Pons (tissue), 1 donor: ENCODE results near the gene MGAM2.

Source experiments
- DNase-seq: peaks from one replicate; pipeline ENCODE4 v3.0.0-alpha.2; 2016; ENCODE audit warnings: low spot score

MGAM2 gene

DNA sequence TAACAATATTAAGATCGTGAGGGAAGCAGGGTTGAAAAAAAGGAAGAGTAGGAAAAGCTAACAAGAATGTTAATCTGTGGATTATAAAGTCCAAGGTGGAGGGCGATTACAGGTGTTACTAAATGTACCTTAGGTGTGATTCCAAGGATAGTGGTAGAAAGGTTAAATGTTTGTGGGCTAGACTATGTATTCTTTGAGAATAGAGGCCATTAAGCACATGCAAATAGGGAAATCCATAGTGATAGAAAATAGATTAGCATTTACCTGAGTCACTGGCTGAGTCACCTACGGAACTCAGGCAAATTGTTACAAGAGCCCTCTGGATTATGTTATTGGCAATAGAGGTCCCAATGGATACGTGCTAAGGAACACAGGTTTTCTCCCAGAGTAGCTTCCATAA lies 9.0 kb downstream of the MGAM2 start:
- no peak for DNase-seq

DNA sequence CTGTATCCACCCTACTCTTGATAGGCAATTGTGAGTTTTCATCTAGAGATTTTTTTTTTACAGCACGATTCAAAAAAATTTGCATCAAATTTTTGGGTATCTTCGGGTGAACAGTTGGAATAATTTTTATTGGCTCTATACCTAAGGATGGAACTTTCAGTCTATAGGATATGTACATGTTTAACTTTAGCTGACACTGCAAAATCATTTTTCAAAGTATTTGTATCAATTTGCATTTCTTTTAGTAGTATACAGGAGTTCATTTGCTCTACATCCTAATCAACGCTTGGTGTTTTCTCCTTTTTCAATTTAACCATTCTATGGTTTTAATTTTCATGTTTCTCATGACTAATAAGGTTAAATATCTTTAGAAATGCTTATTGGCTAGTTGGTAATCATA lies 11.7 kb downstream of the MGAM2 start:
- no peak for DNase-seq

DNA sequence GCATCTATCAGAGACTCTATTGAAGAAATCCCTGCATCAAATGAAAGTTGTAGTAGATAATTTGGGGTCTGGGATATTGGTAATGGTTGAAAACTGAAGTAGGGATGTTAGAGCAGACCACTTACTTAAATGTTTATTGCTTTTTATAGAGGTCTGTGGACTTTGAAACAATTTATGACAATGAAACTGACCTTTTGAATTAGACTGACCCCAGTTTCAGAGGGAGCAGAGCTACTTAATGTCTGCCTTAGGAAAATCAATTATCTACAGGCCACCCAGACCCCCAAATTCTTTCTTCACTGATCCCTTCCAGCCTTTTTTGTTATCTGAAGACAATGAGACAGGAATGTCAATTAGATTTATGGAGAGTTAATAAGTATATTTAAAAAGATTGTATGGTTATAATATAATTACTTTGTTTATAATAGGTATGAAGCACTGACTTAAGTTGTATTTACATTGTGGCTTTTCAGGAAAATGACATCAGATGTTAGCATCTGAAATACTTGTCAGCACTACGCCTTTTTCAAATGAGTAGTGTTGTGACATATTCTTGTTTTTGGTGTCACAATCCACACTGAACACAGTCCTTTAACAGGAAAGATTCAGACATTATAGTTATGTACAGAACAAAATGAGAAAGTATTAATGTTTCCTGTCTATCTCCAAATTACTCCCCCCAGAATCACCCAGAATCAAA lies 13.9 kb downstream of the MGAM2 start:
- DNase-seq = no peak

DNA sequence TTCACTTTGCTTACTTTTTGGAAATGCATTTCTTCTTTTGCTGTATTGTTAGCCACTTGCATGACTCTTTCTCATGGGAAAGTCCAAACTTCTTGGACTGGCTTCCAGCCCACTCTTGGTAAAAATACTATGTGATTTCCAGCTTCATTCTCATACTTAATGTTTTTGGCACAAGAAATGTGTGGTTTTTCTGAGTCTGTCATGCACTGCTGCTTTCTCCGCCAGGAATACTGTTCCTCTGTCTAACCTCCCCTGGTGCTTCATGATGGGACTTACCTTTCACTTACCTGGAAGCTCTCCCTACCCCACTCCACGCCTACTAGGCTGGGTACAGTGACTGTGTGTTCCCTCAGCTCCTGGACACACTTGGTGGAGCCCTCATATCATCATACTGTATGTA lies 18.7 kb downstream of the MGAM2 start:
- no peak for DNase-seq

DNA sequence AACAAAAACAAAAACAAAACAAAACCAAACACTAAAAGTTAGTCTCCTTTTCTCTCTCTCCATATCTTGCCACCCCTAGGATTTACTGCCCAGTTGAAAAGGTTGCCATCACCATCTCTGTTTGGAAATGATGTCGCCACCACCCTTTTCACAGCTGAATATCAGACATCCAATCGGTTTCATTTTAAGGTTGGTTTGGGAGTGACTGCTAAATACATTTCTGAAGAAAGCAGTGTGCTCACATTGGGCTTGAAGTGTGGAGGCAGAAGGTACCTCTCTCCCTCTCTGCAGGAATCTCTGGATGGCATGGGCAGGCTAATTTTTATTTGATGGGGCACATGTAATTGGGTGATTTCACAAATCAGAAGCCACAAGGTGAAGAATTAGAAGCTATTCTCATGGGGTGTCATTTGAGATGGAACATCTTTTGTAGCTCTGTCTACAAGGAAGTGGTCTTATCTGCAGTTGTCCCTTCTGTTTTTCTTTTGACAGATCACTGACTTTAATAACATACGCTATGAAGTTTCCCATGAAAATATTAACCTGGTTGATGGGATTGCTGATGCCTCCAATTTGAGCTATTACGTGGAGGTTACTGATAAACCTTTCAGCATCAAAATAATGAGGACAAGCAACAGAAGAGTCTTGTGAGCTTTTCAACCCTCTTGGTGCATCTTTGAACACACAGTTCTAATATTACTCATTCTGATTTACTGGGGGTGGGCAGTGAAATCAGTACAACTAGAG lies 20.1 kb downstream of the MGAM2 start:
- DNase-seq = no peak

DNA sequence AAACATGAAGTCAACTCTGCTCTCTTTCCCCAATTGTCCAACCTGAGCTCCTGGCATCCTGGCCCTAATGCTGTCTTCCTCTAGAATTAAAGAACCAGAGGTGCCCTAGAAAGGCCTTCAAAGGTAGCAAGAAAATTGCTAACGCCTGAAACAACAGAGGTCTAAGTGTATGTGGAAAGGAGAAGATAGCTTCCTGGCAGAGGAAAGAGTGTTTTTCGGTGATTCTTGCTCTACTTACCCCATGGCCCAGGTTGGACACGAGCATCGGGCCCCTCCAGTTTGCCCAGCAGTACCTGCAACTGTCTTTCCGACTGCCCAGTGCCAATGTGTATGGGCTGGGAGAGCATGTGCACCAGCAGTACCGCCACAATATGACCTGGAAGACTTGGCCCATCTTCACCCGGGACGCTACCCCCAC lies 22.2 kb downstream of the MGAM2 start:
- DNase-seq = no peak

DNA sequence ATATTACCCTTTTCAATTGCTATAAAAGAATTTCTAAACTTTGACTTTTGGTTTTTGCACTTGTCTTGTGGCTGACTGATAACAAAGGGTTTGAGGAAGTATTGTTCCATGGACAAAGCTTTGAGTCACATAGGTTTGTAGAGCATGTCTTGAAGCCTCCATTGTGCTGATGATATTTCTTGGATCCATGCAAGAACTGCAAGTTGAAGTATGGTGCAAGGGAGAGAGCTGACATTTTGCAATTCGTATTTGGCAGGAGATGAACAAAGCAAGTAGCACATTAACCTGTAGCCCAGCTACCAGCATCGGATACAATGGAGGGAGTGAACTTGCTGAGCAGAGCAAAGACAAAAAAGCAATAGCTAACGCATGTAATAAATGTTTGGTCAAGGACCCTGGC lies 23.4 kb downstream of the MGAM2 start:
- no peak for DNase-seq

DNA sequence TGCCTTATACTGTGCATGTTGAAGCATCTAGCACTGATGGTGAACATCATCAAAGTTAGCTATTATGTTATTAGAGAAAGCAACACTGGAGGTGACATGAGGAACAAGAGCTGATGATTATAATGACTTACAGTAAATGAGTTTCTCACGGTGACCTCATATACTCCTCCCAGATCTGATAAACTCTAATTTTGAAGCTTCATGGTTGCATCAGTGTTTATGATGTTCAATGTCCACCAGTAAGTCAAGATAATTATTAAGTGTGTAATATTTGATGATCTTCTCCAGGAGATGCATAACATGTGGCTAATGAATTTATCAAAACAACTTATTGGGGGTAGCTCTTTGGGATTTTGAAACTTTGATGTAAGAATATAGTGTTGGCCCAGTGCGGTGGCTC lies 27.5 kb downstream of the MGAM2 start:
- no peak for DNase-seq

DNA sequence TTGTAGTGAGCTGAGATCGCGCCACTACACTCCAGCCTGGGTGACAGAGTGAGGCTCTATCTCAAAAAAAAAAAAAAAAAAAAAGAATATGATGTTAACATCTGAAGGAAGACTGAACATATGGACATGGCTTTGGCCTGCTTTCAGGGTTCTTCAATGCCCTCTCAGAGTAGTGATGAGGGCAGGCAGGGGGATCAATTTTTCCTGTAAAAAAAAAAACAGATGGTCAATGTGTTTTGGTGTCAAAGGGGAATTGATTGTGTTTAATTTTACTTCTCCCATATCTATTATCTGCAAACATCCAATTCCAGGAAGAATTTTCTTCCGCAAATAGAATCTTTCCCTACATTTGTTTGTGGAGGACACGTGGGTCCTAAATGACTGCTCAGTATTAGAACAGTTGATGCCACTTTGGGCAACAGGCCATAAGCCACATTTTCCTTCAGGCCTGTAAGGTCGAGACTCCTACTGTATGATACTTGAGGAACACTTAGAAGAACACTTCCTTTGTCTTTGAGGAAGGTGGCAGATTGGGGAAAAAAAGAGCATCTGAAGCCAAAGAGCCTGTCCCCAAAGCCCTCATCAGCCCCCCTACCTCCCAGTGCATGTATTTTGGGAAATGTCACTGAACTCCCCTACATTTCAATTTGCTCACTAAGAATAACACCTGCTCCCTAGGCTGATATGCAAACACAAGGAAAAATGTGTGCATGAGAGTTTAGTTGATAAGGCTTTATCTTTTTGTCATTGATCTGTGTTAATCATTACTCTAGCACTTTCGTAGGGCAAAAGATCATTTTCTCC lies 28.3 kb downstream of the MGAM2 start:
- no peak for DNase-seq

DNA sequence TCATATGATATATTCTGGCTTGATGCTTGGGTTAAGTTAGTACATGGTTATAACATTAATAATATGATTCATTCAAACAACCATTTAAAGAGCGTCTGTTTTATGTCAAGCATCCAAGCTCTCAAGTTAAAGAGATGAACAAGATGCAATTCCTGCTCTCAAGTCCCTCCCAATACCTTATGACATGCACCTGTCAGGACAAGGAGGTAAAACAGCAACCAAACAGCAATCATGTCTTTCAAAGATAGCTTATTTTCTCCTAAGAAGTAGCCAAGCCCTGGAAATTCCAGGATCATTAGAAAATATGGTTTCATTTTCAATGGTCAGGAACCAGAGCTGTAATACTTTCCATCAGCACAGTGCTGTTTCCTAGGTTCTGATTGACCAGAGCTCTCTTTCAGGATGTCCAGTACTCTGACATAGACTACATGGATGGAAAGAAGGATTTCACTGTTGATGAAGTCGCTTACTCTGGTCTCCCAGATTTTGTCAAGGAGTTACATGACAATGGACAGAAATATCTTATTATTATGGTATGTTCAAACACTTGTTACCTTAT lies 29.0 kb downstream of the MGAM2 start:
- DNase-seq = no peak

DNA sequence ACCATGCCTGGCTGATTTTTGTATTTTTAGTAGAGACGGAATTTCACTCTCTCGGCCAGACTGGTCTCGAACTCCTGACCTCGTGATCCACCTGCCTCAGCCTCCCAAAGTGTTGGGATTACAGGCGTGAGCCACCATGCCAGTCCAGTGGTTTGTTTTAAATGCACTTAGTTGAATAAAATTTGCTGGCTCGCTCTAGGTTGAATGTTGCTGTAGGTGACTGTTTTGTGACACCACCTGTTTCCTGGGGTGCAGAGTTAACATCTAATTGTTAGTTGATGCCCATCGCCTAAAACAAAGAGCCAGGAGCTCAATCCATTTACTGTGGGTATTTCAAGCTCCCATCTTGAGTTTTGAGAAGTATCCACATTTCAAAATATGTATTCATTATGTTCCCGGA lies 31.2 kb downstream of the MGAM2 start:
- no peak for DNase-seq

DNA sequence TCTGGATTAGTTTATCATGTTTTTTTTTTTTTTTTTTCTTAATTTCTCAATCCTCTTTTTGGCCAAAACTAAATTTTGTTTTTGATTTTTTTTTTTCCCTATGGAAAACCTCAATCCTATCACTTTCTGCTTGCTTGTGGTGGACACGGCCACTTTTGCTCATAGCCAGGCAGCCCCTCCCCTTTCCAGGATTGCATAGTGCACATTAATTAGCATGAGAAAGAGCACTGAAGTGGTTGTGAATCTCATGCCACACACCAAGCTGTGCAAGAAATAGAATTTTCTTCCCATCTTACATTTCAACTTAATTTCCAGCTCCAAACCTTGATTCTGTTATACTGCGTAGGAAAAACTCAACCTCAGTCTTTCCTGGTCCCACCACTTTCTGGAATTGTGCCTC lies 34.6 kb downstream of the MGAM2 start:
- DNase-seq = no peak

DNA sequence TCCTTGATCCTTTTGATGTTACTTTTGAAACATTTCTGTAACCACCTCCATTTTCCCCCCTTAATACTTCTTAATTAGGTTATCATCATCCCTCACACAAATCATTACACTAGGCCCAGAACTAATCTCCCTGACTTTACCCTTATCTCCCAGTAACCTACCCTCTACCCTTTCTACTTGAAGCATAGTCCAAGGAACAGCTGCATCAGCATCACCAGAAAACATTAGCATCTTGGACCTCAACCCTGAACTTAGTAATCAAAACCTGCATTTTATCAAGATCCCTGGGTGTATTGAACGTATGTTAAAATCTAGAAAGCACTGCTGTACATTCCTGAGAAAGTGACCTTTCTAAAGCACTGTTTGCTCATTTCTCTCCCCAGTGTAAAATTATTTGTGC lies 38.8 kb downstream of the MGAM2 start:
- DNase-seq = no peak

DNA sequence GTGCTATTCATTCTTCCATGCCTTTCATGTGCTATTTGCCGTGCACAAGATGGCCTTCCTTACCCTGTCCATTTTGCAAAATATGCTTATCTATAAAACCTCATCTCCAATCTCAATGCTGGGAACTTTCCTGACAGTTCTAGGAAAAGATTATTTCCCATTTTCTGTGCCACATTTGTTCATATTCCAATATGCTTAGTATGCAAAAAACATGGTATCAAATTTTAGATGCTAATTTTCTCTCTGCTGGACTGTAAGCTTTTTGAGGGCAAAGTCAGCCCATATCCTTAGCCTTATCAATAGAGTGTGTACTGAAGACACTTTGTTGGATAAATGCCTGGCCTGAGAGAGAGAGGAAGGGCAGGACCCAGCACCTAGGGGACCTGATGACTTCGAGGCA lies 39.4 kb downstream of the MGAM2 start:
- no peak for DNase-seq

DNA sequence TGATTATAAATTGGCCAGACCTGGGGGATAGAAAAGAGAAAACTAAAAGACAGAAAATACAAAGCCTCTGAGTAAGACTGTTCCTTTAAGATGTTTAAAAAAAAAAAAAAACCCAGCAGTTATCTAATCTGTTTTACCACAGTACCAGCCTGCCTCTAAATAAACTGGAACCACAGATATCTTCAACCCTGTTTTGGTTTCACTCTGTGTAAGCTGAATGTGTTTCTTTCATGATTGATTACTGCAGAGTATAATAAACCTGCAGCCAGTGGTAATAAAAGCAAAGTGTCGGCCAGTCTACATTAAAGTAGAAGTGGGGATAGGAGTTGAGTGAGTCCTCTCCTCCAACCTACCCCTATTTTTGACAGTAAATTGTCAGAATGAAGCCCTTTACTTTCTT lies 40.6 kb downstream of the MGAM2 start:
- no peak for DNase-seq

DNA sequence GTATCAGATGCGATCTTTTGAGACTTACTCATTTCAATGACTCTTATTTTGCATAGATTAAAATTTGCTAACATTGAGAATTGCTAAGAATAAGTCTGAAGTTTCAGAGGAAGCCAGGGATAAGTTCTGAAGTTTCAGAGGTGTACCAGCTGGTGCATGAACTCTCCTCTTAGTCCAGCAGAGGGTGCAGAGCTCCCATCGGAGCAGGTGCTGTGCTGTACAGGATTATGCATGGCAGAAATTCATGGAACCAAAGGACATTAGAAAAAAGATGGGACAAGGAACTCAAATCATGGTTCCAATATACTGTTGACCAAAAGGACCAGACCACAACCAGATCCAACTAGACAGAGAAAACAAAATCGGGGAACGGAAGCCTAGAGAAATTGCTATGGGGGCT lies 41.9 kb downstream of the MGAM2 start:
- no peak for DNase-seq

DNA sequence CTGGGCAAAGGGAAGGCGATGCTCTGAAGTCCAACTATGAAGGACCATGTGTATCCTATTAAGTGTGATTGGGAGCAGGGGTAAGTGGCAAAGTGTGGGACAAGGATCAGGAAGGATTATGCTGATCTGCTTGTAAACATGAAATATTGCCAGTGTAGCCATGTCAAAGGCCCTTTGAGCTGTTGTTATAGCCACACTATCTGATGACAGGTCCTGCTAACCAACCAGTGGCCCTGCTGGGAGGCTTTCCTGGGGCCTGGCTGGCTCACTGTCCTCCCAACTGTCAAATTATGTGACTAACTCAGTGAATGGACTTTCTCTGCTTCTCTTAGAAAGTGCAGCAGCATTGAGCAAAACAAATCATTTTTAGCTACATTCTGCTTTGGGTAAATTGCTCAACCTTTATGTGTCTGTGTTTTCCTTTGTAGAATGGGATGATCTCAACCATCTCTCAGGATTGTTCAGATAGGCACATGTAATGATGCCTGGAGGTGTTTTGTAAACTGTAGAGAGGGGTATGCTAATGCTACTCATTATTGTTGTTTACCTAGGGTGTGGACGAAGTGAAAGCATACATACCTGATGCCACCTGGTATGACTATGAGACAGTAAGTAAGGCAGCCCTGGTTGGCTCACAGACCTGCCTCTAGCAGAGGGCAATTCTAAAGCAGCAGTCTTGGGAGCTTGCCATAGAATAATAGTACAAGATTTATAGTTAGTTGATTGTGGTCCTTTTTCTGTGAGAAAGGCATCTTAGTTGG lies 47.4 kb downstream of the MGAM2 start:
- no peak for DNase-seq

DNA sequence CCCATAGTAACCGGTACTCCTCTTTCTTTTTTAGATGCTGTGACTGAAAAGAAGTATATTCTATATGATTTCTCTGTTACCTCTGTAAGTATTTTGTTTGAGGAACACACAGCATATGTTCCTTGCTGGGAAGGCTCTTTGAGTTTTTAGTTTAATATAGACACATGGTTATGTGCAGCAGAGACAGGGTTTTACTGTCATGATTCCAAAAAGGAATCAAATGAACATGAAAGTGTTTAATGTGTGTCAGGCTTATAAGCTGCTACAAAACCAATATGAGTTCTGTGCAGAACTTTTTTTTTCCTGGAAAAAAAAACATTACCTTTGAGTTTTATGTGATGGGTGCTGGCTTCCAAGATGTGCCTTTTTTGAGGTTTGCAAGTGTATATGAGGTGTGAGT lies 50.4 kb downstream of the MGAM2 start:
- no peak for DNase-seq

DNA sequence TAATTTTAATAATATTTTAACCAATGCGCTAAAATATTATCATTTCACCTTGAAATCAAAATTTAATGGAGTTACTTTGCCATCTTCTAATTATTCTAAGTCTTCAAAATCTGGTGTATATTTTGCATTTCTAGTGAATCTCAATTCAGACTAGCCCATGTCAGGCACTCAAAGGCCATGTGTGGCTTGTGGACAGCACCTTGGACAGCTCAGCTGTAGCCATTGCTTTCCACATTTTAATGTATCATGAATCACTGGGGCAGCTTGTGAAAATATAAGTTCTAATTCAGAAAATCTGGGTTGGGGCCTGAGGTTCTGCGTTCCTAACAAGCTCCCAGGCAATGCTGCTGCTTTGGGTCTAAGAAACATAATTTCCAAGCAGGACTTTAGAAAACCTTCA lies 57.2 kb downstream of the MGAM2 start:
- DNase-seq = no peak

DNA sequence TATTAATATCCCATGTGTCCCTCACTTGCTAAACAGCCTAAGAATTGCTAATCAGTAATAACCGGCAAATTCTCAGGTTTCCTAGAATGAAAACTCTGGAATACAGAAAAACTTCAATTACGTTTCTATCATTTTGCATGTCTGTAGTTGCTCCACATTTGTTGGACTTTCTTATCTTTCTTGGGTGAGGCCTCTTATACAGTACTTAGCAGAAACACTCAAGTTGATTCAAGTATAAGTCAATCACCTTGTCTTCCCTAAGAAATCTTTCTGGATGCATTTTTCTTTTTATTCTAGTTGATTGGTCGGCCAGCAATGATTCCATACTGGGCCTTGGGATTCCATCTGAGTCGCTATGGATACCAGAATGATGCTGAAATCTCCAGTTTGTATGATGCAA lies 61.4 kb downstream of the MGAM2 start:
- DNase-seq = no peak

DNA sequence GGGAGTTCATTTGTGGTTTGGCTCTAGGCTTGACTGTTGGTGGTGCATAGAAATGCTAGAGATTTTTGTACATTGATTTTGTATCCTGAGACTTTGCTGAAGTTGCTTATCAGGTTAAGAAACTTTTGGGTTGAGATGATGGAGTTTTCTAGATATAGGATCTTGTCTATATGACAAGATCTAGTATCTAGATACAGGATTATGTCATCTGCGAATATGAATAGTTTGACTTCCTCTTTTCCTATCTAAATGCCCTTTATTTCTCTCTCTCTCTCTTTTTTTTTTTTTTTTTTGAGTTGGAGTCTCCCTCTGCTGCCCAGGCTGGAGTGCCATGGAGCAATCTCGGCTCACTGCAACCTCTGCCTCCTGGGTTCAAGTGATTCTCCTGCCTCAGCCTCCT lies 62.9 kb downstream of the MGAM2 start:
- no peak for DNase-seq

DNA sequence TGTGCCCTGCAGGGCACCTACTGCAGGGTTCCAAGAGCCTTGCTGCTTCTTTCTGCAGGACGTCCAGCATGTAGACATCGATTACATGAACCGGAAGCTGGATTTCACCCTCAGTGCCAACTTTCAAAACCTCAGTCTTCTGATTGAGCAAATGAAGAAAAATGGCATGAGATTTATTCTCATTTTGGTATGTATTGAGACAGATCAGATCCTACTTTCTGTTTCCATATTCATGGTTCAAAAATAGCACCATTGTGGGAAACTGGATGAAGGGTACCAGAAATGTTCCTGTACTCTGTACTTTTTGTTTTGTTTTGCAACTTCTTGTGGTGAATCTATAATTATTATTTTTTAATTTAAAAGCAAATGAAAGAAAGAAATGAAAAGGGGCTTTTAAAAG lies 64.1 kb downstream of the MGAM2 start:
- DNase-seq = no peak
